Hypothalamus (tissue), 51 donors: Measurements from ENCODE around the gene ARVCF.
A peak's percentile ranks its signal among the peaks of the same experiment; 100 is the strongest.

ENCODE experiments used
- DNase-seq, 51 donors: peaks; one replicate each; lab custom pipeline; 2025; lab: John Stamatoyannopoulos, UW

ARVCF gene

GRCh38 chr22:19965771-19966709 lies 50.6 kb downstream of the ARVCF start:
- peak in 17 of 51 donors; percentile 15 to 53 (median 33) for DNase-seq

- DNase-seq: no peak
Measured at GRCh38 chr22:19964701-19965386, 51.8 kb downstream of the ARVCF start.

GRCh38 chr22:19963863-19964642 lies 52.6 kb downstream of the ARVCF start:
- DNase-seq: no peak

- no peak for DNase-seq
Measured at GRCh38 chr22:19962909-19963806, 53.5 kb downstream of the ARVCF start.

GRCh38 chr22:19962246-19962908 lies 54.2 kb downstream of the ARVCF start:
- DNase-seq: peak in 41 of 51 donors; percentile 15 to 85 (median 62)

GRCh38 chr22:19961868-19962245 lies 54.8 kb downstream of the ARVCF start:
- DNase-seq: no peak

GRCh38 chr22:19961201-19961580 lies 55.4 kb downstream of the ARVCF start:
- DNase-seq: no peak

- no peak for DNase-seq
Measured at GRCh38 chr22:19960491-19961200, 56.0 kb downstream of the ARVCF start.

- no peak for DNase-seq
Measured at GRCh38 chr22:19959587-19960490, 56.8 kb downstream of the ARVCF start.

GRCh38 chr22:19959043-19959586 lies 57.5 kb downstream of the ARVCF start:
- DNase-seq: peak in 7 of 51 donors; percentile 14 to 36 (median 25)

- DNase-seq: no peak
Measured at GRCh38 chr22:19958083-19959042, 58.3 kb downstream of the ARVCF start.

- DNase-seq: no peak
Measured at GRCh38 chr22:19957445-19957844, 59.2 kb downstream of the ARVCF start.

GRCh38 chr22:19955241-19956128 lies 61.1 kb downstream of the ARVCF start:
- DNase-seq: no peak

- DNase-seq: no peak
Measured at GRCh38 chr22:19951346-19951745, 65.3 kb downstream of the ARVCF start.

- DNase-seq: no peak
Measured at GRCh38 chr22:19948057-19948760, 68.4 kb downstream of the ARVCF start.
